HepG2 (cell line): ENCODE results near the gene C11orf21. TPM values are rescaled to one million over a fixed set of nuclear protein-coding genes. Genes with fewer than 3 reads are reported as not detected.

ENCODE experiments used
- HHEX ChIP-seq: IDR thresholded peaks from 2 replicates; pipeline ENCODE4 v1.6.1; 2016; ENCODE audit warnings: control low read depth
- HNRNPK ChIP-seq: fragments of 200-400 bp; formaldehyde crosslinking; IDR thresholded peaks from 2 replicates; pipeline ENCODE4 v1.6.1; 2018; ENCODE audit warnings: low read length, low read depth, moderate library complexity, mild to moderate bottlenecking; ENCODE audit not compliant: poor library complexity, severe bottlenecking
- HOXA3 ChIP-seq: sonication (generic); formaldehyde crosslinking; IDR thresholded peaks from 2 replicates; pipeline ENCODE4 v1.5.0; 2020; ENCODE audit warnings: missing genetic modification reagents
- ZNF282 ChIP-seq: fragments of 450-650 bp; IDR thresholded peaks from 2 replicates; pipeline ENCODE4 v1.6.1; 2018; ENCODE audit not compliant: partially characterized antibody
- ZNF317 ChIP-seq: sonication (generic); formaldehyde crosslinking; IDR thresholded peaks from 2 replicates; pipeline ENCODE4 v1.5.0; 2020; ENCODE audit warnings: mild to moderate bottlenecking, missing genetic modification reagents
- ZNF326 ChIP-seq: sonication (generic); formaldehyde crosslinking; IDR thresholded peaks from 2 replicates; pipeline ENCODE4 v1.4.0; 2020; ENCODE audit warnings: missing genetic modification reagents, borderline replicate concordance
- ZNF562 ChIP-seq: sonication (generic); formaldehyde crosslinking; IDR thresholded peaks from 2 replicates; pipeline ENCODE4 v1.8.0; 2022; ENCODE audit warnings: missing genetic modification reagents, borderline replicate concordance
- ZNF768 ChIP-seq: sonication (generic); formaldehyde crosslinking; IDR thresholded peaks from 2 replicates; pipeline ENCODE4 v1.4.0; 2020; ENCODE audit warnings: missing genetic modification reagents
- polyA plus RNA-seq, 8 experiments: library from polyadenylated mRNA; depleted of rRNA in 3 of 8; stranded (reverse) in 7 of 8; unstranded in 1 of 8; fragments of >200 nt; fragmentation: Illumina TruSeq in 4 of 8; extraction: Trizol in 4 of 8; gene quantifications; 2 replicates each; pipeline versions ENCODE4 v1.2.1 to v1.2.3, GENCODE V29; 2011 to 2016; ENCODE audit warnings: low read depth in 4 of 8, missing spikeins in 1 of 8, mixed read lengths in 1 of 8; ENCODE audit not compliant: insufficient read depth in 1 of 8
- total RNA-seq, 5 experiments: library from RNA; depleted of rRNA; stranded (reverse); fragments of >200 nt; fragmentation: Illumina TruSeq; extraction: Trizol; gene quantifications; 2 replicates each; pipeline ENCODE4 v1.2.3, GENCODE V29; 2016; ENCODE audit warnings: low read depth in 1 of 5
- TF ChIP-seq, protein P1 (sequence below): sonication (generic); formaldehyde crosslinking; IDR thresholded peaks from 2 replicates; pipeline ENCODE4 v1.5.1; 2020; ENCODE audit warnings: missing genetic modification reagents, mild to moderate bottlenecking, borderline replicate concordance
- TF ChIP-seq, protein P2 (sequence below): sonication (generic); formaldehyde crosslinking; IDR thresholded peaks from 2 replicates; pipeline ENCODE4 v1.4.0; 2020; ENCODE audit warnings: missing genetic modification reagents, borderline replicate concordance
- TF ChIP-seq, protein P3 (sequence below): sonication (generic); formaldehyde crosslinking; IDR thresholded peaks from 2 replicates; pipeline ENCODE4 v1.5.0; 2020; ENCODE audit warnings: missing genetic modification reagents
- TF ChIP-seq, protein P4 (sequence below): sonication (generic); formaldehyde crosslinking; IDR thresholded peaks from 2 replicates; pipeline ENCODE4 v1.5.1; 2020; ENCODE audit warnings: mild to moderate bottlenecking, missing genetic modification reagents, moderate library complexity

Gene C11orf21
- total and polyA plus RNA-seq, 2 of the 13 experiments (the other 11 are each of a cell fraction or from before 2014, with no cell fraction given) = 0.08 TPM; not detected in 1

DNA sequence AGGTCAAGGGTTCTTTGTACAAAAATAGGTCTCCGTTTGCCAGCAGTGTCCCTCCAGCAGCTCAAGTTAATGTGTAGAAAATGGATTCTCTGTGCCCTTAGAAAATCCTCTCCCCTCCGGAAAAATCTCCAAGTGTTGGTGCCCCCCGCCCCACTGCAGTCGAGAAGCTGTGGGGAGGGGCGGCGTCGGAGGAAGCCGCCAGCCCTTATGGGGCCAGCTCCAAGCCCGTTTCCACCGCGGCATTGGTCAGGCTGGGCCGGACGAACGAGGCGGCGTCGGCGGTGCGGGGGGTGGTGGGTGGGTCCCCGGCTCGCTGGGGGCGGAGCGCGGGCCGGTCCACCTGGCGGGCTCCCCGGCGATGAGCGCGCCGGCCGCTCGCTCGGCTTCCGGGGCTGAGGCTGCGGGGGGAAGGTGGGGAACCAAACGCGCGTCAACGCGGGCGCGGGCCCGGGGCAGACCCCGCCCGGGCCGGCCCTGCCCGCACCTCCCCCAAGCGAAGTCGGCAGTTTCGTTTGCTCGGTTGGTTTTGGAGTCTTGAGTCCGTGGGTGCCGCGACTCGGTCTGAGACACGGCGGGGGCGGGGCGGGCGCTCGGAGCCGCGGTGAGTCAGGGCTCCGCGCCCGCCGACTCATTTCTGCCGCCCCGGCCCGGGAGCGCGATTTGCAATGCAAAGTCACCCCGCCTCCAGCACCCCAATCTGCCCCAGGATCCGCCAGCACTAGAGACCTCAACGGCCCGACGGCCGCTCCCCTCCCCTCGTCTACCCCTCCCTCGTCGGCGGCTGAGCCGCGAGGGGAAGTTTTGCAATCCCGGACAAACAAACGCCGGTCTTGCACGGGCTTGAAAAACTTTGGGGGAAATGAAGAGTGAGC lies 32.8 kb downstream of the C11orf21 start (continued):
- peak; percentile 73 for TF ChIP-seq HOXA3 (CRISPR knock-in tag)
- no peak for TF ChIP-seq HHEX (CRISPR knock-in tag)
- TF ChIP-seq ZNF317 (CRISPR knock-in tag) = no peak
- TF ChIP-seq ZNF768 (CRISPR knock-in tag) = peak; percentile 53; the same call in 1 of the 2 replicates
- no peak for TF ChIP-seq ZNF326 (CRISPR knock-in tag)
- TF ChIP-seq, protein P1, sequence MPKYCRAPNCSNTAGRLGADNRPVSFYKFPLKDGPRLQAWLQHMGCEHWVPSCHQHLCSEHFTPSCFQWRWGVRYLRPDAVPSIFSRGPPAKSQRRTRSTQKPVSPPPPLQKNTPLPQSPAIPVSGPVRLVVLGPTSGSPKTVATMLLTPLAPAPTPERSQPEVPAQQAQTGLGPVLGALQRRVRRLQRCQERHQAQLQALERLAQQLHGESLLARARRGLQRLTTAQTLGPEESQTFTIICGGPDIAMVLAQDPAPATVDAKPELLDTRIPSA (CRISPR knock-in tag) = no peak
- TF ChIP-seq, protein P2, sequence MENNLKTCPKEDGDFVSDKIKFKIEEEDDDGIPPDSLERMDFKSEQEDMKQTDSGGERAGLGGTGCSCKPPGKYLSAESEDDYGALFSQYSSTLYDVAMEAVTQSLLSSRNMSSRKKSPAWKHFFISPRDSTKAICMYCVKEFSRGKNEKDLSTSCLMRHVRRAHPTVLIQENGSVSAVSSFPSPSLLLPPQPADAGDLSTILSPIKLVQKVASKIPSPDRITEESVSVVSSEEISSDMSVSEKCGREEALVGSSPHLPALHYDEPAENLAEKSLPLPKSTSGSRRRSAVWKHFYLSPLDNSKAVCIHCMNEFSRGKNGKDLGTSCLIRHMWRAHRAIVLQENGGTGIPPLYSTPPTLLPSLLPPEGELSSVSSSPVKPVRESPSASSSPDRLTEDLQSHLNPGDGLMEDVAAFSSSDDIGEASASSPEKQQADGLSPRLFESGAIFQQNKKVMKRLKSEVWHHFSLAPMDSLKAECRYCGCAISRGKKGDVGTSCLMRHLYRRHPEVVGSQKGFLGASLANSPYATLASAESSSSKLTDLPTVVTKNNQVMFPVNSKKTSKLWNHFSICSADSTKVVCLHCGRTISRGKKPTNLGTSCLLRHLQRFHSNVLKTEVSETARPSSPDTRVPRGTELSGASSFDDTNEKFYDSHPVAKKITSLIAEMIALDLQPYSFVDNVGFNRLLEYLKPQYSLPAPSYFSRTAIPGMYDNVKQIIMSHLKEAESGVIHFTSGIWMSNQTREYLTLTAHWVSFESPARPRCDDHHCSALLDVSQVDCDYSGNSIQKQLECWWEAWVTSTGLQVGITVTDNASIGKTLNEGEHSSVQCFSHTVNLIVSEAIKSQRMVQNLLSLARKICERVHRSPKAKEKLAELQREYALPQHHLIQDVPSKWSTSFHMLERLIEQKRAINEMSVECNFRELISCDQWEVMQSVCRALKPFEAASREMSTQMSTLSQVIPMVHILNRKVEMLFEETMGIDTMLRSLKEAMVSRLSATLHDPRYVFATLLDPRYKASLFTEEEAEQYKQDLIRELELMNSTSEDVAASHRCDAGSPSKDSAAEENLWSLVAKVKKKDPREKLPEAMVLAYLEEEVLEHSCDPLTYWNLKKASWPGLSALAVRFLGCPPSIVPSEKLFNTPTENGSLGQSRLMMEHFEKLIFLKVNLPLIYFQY (CRISPR knock-in tag) = no peak
- TF ChIP-seq, protein P3, sequence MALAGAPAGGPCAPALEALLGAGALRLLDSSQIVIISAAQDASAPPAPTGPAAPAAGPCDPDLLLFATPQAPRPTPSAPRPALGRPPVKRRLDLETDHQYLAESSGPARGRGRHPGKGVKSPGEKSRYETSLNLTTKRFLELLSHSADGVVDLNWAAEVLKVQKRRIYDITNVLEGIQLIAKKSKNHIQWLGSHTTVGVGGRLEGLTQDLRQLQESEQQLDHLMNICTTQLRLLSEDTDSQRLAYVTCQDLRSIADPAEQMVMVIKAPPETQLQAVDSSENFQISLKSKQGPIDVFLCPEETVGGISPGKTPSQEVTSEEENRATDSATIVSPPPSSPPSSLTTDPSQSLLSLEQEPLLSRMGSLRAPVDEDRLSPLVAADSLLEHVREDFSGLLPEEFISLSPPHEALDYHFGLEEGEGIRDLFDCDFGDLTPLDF = no peak
- no peak for TF ChIP-seq ZNF282
- TF ChIP-seq, protein P4, sequence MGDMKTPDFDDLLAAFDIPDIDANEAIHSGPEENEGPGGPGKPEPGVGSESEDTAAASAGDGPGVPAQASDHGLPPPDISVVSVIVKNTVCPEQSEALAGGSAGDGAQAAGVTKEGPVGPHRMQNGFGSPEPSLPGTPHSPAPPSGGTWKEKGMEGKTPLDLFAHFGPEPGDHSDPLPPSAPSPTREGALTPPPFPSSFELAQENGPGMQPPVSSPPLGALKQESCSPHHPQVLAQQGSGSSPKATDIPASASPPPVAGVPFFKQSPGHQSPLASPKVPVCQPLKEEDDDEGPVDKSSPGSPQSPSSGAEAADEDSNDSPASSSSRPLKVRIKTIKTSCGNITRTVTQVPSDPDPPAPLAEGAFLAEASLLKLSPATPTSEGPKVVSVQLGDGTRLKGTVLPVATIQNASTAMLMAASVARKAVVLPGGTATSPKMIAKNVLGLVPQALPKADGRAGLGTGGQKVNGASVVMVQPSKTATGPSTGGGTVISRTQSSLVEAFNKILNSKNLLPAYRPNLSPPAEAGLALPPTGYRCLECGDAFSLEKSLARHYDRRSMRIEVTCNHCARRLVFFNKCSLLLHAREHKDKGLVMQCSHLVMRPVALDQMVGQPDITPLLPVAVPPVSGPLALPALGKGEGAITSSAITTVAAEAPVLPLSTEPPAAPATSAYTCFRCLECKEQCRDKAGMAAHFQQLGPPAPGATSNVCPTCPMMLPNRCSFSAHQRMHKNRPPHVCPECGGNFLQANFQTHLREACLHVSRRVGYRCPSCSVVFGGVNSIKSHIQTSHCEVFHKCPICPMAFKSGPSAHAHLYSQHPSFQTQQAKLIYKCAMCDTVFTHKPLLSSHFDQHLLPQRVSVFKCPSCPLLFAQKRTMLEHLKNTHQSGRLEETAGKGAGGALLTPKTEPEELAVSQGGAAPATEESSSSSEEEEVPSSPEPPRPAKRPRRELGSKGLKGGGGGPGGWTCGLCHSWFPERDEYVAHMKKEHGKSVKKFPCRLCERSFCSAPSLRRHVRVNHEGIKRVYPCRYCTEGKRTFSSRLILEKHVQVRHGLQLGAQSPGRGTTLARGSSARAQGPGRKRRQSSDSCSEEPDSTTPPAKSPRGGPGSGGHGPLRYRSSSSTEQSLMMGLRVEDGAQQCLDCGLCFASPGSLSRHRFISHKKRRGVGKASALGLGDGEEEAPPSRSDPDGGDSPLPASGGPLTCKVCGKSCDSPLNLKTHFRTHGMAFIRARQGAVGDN (CRISPR knock-in tag) = peak; percentile 86
- TF ChIP-seq ZNF562 (CRISPR knock-in tag) = no peak
- no peak for TF ChIP-seq HNRNPK
